ENCODE data around the gene LTBP1.

DNA sequence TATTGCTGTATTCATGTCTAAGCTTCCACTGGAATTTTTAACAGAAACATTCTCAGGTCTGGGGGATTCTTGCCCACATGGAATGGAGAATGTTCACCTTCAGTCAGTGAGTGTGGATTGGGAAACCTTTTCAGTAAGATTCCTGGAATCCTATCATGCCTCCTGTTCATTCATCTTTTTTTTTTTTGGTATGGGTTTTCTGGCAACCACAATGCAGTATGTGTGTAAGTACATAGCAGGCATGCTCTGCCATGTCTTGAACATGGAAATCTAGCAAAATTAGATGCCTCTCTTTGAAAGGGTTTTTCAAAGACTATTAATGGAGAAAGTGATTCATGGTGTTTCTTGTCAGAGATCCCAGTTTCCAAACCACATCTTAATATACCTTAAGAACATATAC lies 176.5 kb downstream of the LTBP1 start:
- TF ChIP-seq, protein P1, sequence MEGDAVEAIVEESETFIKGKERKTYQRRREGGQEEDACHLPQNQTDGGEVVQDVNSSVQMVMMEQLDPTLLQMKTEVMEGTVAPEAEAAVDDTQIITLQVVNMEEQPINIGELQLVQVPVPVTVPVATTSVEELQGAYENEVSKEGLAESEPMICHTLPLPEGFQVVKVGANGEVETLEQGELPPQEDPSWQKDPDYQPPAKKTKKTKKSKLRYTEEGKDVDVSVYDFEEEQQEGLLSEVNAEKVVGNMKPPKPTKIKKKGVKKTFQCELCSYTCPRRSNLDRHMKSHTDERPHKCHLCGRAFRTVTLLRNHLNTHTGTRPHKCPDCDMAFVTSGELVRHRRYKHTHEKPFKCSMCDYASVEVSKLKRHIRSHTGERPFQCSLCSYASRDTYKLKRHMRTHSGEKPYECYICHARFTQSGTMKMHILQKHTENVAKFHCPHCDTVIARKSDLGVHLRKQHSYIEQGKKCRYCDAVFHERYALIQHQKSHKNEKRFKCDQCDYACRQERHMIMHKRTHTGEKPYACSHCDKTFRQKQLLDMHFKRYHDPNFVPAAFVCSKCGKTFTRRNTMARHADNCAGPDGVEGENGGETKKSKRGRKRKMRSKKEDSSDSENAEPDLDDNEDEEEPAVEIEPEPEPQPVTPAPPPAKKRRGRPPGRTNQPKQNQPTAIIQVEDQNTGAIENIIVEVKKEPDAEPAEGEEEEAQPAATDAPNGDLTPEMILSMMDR (IDR thresholded peaks at IDR 0.05 in 2 of 3, conservative IDR thresholded peaks at IDR 0.05 in 1 of 3; ENCODE audit: control insufficient read depth in 2 of 3, extremely low read depth in 1 of 3, insufficient read depth in 1 of 3, low read depth in 3 of 3, low read length in 3 of 3) = no peak
- TF ChIP-seq POLR2A (IDR thresholded peaks at IDR 0.05; ENCODE audit: low read depth, low read length) (no peak), MTA3 (IDR thresholded peaks at IDR 0.05; ENCODE audit: borderline replicate concordance, low read length) (no peak)

Measured in GM12878 (cell line).